HG03432 (cell line): ENCODE data around the gene CERS4.
"Not testable (repeated sequence)": the region's sequence is repeated elsewhere in the genome, so short reads cannot be mapped to it uniquely, and the experiment has no call there.

Experiments
- ATAC-seq: cut with Tn5 transposase; IDR thresholded peaks from one replicate; pipeline ENCODE4 v1.9.1; 2021; ENCODE audit warnings: mild to moderate bottlenecking, moderate library complexity; ENCODE audit not compliant: unreplicated experiment

The CERS4 gene

DNA sequence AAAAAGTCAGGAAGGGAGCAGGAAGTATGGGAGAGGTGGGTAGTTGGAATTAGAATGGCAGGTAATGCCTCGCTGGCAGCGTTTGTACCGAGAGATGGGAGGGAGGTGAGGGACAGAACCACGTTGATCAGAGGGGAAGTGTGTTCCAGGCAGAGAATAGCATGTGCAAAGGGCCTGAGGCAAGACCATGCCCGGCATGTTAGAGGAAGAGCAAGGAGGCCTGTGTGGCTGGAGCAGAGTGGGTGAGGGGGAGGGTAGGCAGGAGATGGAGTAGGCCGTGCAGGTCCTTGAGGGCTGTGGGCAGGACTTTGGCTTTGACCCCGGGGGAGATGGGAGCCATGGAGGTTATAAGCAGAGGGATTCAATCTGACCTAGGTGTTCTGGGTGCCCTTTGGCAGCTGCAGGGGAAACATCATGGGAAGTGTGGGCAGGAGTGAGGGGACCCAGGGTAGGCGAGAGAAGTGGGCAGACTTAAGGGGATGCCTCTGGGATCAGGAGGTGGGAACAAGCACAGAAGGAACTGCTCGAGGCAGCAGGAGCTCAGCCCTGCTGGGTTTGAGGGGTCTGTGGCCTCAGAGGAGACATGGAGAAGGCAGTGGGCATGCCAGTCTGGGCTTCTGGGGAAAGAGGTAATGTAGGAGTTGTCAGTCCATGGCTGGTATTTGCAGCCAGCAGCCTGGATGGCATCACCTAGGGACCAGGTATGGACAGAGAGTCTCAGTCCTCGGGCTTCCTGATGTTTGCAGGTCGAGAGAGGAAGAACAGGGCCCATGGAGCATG is 50.2 kb downstream of the CERS4 start:
- ATAC-seq, result no peak

DNA sequence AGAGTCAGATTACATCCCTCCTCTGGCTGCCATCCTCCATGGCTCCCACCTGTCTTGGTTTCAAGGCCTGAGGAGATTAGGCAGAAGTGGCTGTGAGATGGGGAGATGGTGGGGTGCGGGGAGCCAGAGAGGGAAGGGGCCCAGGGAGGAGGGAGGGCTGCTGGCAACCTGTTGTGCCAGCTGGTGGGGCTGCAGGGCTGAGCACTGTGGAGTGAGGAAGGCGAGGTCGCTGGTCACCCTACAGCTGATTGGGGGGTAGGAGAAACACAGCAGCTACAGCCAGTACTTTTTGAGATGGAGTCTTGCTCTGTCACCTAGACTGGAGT is 50.7 kb downstream of the CERS4 start:
- ATAC-seq, result no peak

DNA sequence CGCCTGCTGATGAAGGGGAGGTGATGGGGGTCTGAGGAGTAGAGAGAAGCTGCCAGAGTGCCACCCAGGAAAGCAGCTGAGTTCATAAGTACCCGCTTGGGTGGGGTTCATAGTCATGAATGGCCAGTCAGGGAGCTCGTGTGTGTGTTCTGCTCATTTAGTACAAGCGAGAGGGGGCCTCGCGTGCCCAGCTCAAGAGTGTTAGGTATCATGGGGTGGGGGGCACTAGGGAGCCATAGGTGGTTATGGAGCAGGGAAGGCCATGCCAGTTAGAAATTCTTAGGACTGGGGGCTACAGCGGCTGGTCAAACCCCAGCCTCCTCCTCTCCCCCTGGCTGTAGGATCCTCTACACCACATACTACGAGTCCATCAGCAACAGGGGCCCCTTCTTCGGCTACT is 52.2 kb downstream of the CERS4 start:
- ATAC-seq, result no peak

DNA sequence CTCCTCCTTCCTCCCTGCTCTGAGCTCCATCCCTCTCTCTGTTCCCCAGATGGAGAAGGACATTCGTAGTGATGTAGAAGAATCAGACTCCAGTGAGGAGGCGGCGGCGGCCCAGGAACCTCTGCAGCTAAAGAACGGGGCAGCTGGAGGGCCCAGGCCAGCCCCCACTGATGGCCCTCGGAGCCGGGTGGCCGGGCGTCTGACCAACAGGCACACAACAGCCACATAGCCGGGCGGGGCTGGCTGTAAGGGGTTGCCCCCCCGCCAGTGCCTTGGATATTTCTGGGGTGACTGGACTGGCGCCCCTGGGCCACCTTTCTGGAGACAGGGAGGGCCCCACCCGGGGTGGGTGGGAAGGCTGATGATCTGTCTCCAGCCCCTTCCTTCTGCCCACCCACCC is 52.7 kb downstream of the CERS4 start:
- no peak for ATAC-seq

DNA sequence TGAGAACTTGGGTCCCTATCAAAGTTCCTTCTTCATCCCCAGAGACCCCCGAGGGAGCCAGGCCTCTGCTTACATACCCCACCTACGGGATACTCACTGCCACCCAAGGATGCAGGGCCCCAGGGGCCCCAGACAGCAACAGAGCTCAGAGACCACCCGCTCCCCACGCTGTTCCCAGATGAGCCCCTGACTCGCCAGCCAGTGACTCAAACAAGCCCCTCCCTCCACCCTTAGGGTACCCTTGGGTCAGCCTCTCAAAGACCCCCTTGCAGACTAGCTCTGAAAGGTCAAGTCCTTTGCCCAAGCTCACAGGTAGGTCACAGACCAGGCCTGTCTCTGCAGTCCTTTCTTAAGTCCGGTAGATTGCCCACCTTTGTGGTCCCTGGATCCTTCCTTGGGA is 53.3 kb downstream of the CERS4 start:
- ATAC-seq, result no peak

DNA sequence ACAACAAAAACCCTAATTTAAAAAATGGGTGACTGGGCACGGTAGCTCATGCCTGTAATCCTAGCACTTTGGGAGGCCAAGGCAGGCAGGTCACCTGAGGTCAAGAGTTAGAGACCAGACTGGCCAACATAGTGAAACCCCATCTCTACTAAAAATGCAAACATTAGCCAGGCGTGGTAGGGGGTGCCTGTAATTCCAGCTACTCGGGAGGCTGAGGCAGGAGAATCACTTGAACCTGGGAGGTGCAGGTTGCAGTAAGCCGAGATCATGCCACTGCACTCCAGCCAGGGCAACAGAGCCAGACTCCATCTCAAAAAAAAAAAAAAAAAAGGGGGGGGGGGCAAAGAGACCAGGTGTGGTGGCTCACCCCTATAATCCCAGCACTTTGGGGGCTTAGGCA is 55.1 kb downstream of the CERS4 start:
- not testable (repeated sequence) for ATAC-seq

DNA sequence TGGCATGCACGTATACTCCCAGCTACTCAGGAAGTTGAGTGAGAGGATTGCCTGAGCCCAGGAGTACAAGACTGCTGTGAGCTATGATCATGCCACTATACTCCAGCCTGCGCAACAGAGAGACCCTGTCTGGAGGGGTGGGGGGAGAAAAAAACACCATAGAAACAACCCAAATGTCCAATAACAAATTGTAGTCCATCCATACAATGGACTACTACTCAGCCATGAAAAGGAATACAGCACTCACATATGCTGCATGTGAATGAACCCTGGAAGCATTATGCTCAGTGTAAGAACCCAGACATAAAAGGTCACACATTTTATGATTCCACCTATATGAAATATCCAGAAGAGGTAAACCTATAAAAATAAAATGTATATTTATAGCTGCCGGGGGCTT is 56.7 kb downstream of the CERS4 start:
- no peak for ATAC-seq

DNA sequence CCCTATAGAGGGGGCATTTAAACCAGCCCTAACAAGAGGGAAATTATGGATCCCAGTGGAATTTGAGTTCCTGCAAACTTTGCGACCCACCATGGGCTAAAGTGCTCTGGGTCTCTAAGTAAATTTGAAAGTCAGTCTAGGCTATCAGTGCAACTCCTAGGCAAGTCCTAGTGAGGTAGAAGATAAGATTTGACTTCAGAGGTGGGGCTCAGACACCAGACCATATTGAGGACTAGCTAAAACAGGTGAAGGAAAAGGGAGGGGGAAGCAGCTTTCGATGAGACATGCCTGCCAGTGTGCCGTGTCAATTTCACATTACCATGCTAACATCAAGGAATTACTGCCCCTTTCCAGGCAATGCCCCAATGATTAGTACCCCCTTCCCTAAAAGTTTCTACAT is 60.6 kb downstream of the CERS4 start:
- no peak for ATAC-seq

DNA sequence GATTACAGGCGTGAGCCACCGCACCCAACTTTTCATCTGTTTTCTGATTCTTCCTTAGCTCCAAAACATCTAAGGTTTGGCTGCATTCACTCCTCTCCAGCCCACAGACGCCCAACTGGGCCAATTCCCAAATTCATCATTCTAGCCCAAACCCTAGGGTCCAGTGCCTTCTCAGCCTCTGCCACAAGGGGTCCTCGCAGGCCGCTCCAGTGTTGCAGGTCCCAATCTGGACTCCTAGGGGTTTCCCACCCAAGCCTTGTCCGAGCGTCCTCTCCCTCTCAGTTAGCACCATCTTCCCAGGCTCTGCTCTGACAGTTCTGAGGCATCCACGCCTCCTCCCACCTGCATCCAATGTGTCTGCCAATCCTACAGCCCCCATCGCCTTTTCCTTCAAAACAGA is 67.3 kb downstream of the CERS4 start:
- ATAC-seq, result not testable (repeated sequence)

DNA sequence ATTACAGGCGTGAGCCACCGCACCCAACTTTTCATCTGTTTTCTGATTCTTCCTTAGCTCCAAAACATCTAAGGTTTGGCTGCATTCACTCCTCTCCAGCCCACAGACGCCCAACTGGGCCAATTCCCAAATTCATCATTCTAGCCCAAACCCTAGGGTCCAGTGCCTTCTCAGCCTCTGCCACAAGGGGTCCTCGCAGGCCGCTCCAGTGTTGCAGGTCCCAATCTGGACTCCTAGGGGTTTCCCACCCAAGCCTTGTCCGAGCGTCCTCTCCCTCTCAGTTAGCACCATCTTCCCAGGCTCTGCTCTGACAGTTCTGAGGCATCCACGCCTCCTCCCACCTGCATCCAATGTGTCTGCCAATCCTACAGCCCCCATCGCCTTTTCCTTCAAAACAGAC is 82.2 kb downstream of the CERS4 start:
- ATAC-seq, result not testable (repeated sequence)

DNA sequence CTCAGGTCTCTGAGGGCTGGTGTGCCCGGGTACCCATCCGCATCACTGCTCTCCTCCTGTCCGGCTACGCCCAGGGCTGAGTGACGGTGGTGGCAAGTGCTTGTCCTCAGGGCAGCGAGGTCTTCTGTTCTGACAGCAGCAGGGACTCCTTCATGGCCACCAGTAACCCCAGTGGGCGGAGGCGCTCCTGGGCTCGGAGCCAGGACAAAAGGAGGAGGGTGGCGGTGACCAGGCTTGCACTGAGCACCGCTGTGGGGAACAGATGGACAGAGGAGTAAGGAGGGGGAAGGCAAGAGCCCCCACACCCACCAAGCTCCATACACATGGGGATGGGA is 93.2 kb downstream of the CERS4 start:
- ATAC-seq, result no peak

DNA sequence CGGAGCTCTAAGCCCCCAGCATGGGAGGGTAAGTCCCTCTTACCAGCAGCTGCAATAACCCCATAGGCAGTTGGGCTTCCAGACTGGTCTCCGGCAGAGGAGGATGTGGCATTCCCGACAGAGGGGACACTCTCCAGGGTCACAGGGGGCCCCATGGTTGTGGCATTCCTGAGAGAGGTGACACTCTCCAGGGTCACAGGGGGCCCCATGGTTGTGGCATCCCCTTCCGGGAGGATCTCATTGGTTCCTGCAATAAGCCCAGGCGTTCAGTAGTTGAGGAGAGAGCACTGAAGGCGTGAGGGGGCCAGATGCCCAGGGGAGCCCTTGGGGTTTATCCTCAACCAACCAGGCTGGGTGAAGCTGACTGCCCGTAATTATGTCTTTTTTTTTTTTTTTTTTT is 93.6 kb downstream of the CERS4 start:
- no peak for ATAC-seq

DNA sequence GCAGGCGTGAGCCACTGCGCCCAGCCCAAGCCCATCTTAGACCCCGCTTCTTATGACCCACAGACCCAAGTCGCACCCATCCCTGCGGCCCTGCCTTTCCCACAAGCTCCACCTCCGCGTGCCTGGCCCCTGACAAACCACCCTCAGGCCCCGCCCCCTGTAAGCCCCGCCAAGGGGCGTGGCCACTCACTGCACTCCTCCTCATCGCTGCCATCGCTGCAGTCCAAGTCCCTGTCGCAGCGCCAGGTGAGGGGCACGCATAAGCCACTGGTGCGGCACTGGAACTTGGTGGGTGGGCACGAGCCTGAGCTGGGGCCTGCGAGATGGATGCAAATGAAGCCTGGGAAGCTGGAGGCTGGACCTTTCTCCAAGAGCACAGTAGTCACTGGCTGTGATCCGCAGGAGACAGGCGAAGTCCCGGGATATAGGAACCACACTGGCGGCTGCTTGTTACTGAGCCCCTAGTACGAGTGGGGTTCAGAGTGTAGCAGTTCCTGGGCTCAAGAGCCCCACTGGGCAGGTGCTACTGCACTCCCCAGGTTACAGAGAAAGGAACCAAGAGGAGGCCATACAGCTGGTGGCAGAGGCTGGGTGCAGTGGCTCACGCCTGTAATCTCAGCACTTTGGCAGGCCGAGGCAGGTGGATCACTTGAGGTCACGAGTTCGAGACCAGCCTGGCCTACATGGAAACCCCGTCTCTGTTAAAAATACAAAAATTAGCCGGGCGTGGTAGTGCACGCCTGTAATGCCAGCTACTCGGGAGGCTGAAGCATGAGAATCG is 95.9 kb downstream of the CERS4 start:
- ATAC-seq, result no peak

DNA sequence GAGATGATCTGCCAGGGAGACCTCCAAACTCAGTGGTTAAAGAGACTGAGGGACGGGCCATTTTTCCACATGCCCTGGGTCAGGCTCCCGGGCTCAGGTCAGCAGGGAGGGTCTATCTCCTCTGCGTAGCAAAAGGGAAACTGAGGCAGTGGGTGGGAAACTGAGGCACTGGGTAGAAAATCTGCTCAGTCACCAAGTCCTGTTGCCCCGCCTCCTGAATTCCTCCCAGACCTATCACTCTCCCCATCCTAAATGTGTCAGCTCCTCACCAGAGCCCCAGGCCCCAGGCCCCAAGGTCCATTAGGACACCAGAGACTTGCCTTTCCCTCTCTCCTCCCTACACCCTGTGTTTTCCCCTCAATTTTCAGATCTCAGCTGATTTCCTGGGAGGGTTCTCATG is 96.6 kb downstream of the CERS4 start:
- ATAC-seq, result no peak

DNA sequence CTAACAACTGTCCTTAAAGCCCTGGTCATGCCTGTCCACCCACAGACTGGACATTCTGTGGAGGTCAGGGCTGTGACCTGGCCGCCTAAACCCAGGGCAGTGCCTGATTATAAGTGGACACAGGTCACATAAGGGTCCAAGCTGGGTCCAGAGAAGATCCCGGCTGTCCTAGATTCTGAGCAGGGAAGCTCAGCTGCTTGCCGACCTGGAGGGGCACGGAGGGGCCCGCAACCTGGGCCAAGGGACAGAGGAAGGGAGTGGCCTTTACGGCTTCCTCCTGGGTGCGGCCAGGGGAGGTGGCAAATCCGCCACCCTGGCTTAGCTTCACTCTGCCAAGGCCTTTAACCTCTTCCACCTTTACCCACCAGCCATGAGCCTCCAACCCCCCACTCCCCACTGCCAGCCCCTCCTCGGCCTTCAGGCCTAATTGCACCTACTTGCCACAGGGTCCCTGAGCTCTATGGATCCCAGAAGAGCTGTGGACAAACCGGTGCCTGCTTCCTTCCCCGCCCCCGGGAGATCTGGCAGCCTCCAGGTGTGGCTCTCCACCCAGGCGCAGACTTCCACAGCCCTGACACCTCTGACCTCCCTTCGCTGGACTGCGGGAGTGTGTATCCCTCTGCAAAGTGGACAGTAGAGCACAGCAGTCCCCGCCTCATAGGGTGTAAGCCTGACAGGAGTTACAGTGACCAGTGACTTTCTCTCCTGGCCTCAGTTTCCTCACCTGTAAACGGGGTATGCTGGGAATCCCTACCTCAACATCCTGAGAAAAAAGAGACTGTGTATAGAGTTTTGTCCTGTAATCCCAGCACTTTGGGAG is 97.3 kb downstream of the CERS4 start:
- ATAC-seq, result no peak

DNA sequence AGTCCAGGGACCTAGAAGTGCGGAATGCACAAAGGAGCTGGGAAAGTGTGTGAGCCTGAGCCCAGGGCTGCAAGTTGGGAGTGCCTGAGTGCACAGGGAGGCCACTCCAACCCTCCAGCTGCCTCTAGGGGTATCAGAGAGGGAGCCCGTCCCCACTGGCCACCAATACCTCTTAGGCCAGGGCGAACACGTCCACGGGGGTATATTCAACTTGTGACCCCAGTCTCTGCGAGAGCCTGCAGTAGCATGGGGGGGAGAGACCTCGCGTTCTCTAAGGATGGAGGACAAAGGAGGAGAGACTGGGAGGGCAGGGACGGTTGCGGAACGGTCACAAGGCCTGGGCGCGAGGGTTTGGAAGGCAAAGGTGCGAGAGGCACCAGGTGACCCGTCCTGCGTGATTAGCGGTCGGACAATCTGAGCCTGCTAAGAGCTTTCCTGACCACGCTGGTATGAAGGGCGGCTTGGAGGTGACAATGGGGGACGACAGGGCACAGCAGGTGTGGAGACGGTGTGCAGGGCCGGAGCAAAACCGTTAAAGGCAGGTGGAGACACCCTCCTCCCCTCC is 98.3 kb downstream of the CERS4 start:
- ATAC-seq, result no peak

DNA sequence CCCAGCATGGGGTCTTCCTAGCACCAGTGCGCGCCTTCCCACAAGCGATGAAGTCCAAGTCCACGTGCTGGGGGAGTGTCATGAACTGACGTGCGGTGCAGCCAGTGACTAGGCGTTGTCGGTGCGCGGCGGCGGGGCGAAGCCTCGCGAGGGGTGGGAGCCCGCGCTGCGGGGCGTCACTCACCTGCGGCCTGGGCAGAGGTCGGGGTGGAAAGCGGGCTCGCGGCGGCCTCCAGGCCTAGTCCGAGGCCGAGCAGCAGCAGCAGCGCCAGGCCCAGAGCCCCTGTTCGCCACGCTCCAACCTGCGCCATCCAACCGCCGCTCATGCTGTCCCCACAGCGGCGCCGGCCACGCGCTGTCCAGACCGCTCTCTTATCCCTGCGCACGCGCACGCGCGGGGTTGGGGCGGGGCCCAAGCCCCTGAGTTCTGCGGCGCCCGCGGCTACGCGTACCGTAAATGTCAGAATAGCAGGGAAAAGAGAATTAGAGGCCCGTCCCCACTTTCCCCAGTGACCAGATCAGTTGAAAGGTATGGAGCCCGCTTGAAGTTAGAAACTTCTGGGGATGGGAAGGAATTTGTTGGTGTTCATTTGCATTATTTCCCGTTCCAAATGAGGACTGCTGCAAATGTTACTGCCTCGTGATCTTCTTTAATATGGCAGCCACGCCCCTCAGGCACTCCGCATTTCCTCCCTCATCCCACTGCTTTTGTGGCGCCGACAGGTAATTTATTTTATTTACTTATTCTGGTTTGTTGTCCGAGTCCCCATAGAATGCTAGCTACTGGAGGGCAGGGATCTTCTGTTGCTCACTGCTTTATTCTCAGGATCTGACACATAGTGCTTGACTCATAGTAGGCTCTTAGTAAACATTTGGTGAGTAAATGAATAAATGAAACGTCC is 99.0 kb downstream of the CERS4 start, which contains the start of gene CD320:
Gene CD320, minus strand, starts transcription at position 394 of the 902 bp plus-strand sequence. Its CDS starts 68 bp downstream, at position 326.
- peak; percentile 77 for ATAC-seq

DNA sequence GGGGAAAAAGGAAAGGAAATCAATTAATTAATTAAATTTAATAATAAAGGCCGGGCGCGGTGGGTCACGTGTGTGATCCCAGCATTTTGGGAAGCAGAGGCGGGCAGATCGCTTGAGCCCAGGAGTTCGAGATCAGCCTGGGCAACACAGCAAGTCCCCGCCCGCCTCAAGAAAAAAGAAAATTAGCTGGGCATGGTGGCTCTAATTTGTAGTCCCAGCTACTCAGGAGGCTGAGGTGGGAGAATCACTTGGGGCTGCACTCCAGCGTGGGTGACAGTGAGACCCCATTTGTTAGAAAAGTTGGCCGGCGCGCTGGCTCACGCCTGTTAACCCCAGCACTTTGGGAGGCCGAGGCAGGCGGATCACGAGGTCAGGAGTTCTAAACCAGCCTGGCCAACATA is 99.7 kb downstream of the CERS4 start:
- no peak for ATAC-seq

DNA sequence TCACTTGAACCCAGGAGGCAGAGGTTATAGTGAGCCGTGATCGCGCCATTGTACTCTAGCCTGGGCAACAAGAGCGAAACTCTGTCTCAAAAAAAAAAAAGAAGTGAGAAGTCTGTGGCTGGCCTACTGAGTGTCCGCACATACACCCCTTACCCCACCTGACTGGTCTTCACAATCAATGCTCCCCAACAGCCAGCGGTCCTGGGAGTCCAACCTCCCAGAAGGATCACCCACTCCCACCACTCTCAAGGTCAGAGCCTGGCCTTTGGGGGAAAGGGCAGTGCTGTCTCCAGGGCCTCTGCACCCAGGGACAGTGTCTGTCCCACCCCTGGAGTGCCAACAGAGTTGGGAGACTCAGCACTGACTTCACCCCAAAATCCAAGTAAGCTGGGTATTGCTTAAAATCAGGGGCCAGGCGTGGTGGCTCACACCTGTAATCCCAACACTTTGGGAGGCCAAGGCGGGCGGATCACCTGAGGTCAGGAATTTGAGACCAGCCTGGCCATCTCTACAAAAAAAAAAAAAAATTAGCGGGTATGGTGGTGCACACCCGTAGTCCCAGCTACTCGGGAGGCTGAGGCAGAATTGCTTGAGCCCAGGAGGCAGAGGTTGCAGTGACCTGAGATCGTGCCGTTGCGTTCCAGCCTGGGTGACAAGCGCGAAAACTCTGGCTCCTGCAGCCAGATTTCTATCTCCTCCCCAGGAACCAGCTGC is 101.3 kb downstream of the CERS4 start:
- no peak for ATAC-seq
